GM10266 (cell line): ENCODE data around the gene CHD2.

Experiments
- DNase-seq: peaks from one replicate; pipeline ENCODE4 v3.0.0; 2012; ENCODE audit errors: extremely low spot score
- CTCF ChIP-seq: IDR thresholded peaks from 2 replicates; pipeline ENCODE4 v1.5.1; 2012; ENCODE audit warnings: mild to moderate bottlenecking, low read depth; ENCODE audit not compliant: control insufficient read depth, insufficient read depth; ENCODE audit errors: missing control alignments

CHD2 gene

GRCh38 chr15:92903631-92903965 lies 3.5 kb downstream of the CHD2 start:
- DNase-seq = no peak
- TF ChIP-seq CTCF = no peak

GRCh38 chr15:92903966-92904721 lies 4.0 kb downstream of the CHD2 start:
- TF ChIP-seq CTCF = no peak
- peak; percentile 86 for DNase-seq

GRCh38 chr15:92904722-92905571 lies 4.8 kb downstream of the CHD2 start:
- no peak for TF ChIP-seq CTCF
- DNase-seq = no peak

- DNase-seq = no peak
- TF ChIP-seq CTCF = no peak
These were observed 5.9 kb downstream of the CHD2 start for GRCh38 chr15:92906020-92906419.

- no peak for TF ChIP-seq CTCF
- DNase-seq = peak; percentile 24
These were observed 6.5 kb downstream of the CHD2 start for GRCh38 chr15:92906563-92907081.

GRCh38 chr15:92907229-92907628 lies 7.1 kb downstream of the CHD2 start:
- no peak for TF ChIP-seq CTCF
- DNase-seq = no peak
